ENCODE measurements around the gene P4HA2. TPM values are rescaled to one million over a fixed set of nuclear protein-coding genes. Genes with fewer than 3 reads are reported as not detected.
"Not testable (repeated sequence)": the region's sequence is repeated elsewhere in the genome, so short reads cannot be mapped to it uniquely, and the experiment has no call there.

The P4HA2 gene
- total RNA-seq, 1 experiment from 2014 or later, result 25.1 TPM

DNA sequence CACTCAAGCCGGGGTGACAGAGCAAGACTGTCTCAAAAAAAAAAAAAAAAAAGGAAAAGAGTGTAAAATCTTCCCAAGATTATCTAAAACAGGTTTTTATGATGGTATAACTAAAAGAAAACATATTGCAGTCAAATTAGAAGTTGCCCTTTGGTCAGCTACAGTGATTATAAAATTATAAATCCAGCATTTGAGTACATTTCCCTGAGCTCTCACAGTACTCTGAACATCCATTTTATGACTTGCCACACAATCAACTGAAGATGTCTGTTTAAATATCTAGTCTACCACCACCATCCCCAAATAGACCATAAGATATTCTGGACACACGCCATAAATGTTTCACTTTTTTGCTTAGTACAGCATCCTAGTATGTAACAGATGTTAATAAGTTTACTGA is 77.1 kb downstream of the P4HA2 start:
- DNase-seq (ENCODE audit: low read depth, low spot score) (no peak), ATAC-seq (no peak)
- Histone ChIP-seq H3K36me3 (ENCODE audit: control insufficient read depth, insufficient read depth, low read length) (no peaks in the 10 kb centered on the region), H3K27ac (ENCODE audit: low read length) (no peak overlapping the region), H3K9me3 (ENCODE audit: control insufficient read depth, insufficient read depth, low read depth, low read length) (no peaks in the 10 kb centered on the region), H3K27me3 (ENCODE audit: control insufficient read depth, insufficient read depth, low read length) (peaks cover 6% of the 10 kb centered on the region; the same call in 1 of the 2 replicates), H3K4me3 (ENCODE audit: low read depth in 2 of 2, low read length in 2 of 2) (no peak overlapping the region), H3K4me1 (ENCODE audit: control insufficient read depth, insufficient read depth, low read length) (no peaks in the 10 kb centered on the region)
- no peak for TF ChIP-seq POLR2AphosphoS5 (IDR thresholded peaks at IDR 0.05; ENCODE audit: low read depth, low read length)
- no peak for TF ChIP-seq TCF7L2 (IDR thresholded peaks at IDR 0.05; ENCODE audit: low read depth, low read length)
- TF ChIP-seq, protein P1, sequence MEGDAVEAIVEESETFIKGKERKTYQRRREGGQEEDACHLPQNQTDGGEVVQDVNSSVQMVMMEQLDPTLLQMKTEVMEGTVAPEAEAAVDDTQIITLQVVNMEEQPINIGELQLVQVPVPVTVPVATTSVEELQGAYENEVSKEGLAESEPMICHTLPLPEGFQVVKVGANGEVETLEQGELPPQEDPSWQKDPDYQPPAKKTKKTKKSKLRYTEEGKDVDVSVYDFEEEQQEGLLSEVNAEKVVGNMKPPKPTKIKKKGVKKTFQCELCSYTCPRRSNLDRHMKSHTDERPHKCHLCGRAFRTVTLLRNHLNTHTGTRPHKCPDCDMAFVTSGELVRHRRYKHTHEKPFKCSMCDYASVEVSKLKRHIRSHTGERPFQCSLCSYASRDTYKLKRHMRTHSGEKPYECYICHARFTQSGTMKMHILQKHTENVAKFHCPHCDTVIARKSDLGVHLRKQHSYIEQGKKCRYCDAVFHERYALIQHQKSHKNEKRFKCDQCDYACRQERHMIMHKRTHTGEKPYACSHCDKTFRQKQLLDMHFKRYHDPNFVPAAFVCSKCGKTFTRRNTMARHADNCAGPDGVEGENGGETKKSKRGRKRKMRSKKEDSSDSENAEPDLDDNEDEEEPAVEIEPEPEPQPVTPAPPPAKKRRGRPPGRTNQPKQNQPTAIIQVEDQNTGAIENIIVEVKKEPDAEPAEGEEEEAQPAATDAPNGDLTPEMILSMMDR (IDR thresholded peaks at IDR 0.05), result no peak
- TF ChIP-seq, protein P2, sequence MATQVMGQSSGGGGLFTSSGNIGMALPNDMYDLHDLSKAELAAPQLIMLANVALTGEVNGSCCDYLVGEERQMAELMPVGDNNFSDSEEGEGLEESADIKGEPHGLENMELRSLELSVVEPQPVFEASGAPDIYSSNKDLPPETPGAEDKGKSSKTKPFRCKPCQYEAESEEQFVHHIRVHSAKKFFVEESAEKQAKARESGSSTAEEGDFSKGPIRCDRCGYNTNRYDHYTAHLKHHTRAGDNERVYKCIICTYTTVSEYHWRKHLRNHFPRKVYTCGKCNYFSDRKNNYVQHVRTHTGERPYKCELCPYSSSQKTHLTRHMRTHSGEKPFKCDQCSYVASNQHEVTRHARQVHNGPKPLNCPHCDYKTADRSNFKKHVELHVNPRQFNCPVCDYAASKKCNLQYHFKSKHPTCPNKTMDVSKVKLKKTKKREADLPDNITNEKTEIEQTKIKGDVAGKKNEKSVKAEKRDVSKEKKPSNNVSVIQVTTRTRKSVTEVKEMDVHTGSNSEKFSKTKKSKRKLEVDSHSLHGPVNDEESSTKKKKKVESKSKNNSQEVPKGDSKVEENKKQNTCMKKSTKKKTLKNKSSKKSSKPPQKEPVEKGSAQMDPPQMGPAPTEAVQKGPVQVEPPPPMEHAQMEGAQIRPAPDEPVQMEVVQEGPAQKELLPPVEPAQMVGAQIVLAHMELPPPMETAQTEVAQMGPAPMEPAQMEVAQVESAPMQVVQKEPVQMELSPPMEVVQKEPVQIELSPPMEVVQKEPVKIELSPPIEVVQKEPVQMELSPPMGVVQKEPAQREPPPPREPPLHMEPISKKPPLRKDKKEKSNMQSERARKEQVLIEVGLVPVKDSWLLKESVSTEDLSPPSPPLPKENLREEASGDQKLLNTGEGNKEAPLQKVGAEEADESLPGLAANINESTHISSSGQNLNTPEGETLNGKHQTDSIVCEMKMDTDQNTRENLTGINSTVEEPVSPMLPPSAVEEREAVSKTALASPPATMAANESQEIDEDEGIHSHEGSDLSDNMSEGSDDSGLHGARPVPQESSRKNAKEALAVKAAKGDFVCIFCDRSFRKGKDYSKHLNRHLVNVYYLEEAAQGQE (IDR thresholded peaks at IDR 0.05; ENCODE audit: insufficient read depth in 1 of 2, low read depth in 2 of 2, low read length in 1 of 2), result no peak
- TF ChIP-seq SIN3A (IDR thresholded peaks at IDR 0.05; ENCODE audit: borderline replicate concordance, insufficient read depth, low read depth, low read length), result no peak
- BruUV-seq (replicated peaks), result no TSS peak
- ChIA-PET CTCF (interaction anchor here (0.6 kb wide), 1 partner anchor 16 kb away, joined by 3 read pairs; no protein-coding TSS in a partner anchor), POLR2A (no interaction called here)
- in situ Hi-C loops (cut with HindIII; ENCODE audit: low pct_unique_long_range_greater_than_20kb, low sequenced_read_pairs) (no loop called here), intact Hi-C loops (cut with micrococcal nuclease; ENCODE audit: unreplicated experiment) (no loop called here)

GRCh38 chr5:132147663-132148062 is 80.0 kb downstream of the P4HA2 start:
- Histone ChIP-seq H3K36me3 (ENCODE audit: control insufficient read depth, insufficient read depth, low read length) (no peaks in the 10 kb centered on the region), H3K27ac (ENCODE audit: low read length) (no peak overlapping the region), H3K9me3 (ENCODE audit: control insufficient read depth, insufficient read depth, low read depth, low read length) (peaks cover 17% of the 10 kb centered on the region), H3K4me1 (ENCODE audit: control insufficient read depth, insufficient read depth, low read length) (no peaks in the 10 kb centered on the region), H3K4me3 (ENCODE audit: low read depth in 2 of 2, low read length in 2 of 2) (no peak overlapping the region), H3K27me3 (ENCODE audit: control insufficient read depth, insufficient read depth, low read length) (peaks cover 6% of the 10 kb centered on the region; the same call in 1 of the 2 replicates)
- ATAC-seq (no peak), DNase-seq (ENCODE audit: low read depth, low spot score) (no peak)
- TF ChIP-seq TCF7L2 (IDR thresholded peaks at IDR 0.05; ENCODE audit: low read depth, low read length) (no peak), SIN3A (IDR thresholded peaks at IDR 0.05; ENCODE audit: borderline replicate concordance, insufficient read depth, low read depth, low read length) (no peak), POLR2AphosphoS5 (IDR thresholded peaks at IDR 0.05; ENCODE audit: low read depth, low read length) (no peak)
- TF ChIP-seq, protein P1 (IDR thresholded peaks at IDR 0.05), result no peak
- TF ChIP-seq, protein P2 (IDR thresholded peaks at IDR 0.05; ENCODE audit: insufficient read depth in 1 of 2, low read depth in 2 of 2, low read length in 1 of 2), result no peak
- in situ Hi-C loops (cut with HindIII; ENCODE audit: low pct_unique_long_range_greater_than_20kb, low sequenced_read_pairs) (no loop called here), intact Hi-C loops (cut with micrococcal nuclease; ENCODE audit: unreplicated experiment) (no loop called here)
- ChIA-PET POLR2A (no interaction called here), CTCF (no interaction called here)
- BruUV-seq (replicated peaks), result no TSS peak

DNA sequence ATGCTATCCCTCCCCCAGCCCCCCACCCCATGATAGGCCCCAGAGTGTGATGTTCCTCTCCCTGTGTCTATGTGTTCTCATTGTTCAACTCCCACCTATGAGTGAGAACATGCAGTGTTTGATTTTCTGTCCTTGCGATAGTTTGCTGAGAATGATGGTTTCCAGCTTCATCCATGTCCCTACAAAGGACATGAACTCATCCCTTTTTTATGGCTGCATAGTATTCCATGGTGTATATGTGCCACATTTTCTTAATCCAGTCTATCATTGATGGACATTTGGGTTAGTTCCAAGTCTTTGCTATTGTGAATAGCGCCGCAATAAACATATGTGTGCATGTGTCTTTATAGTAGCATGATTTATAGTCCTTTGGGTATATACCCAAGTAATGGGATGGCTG is 82.3 kb downstream of the P4HA2 start:
- in situ Hi-C loops (cut with HindIII; ENCODE audit: low pct_unique_long_range_greater_than_20kb, low sequenced_read_pairs); CTCF ChIA-PET; BruUV-seq (replicated peaks); H3K27ac ChIP-seq (ENCODE audit: low read length); DNase-seq (ENCODE audit: low read depth, low spot score); H3K27me3 ChIP-seq (ENCODE audit: control insufficient read depth, insufficient read depth, low read length); H3K4me3 ChIP-seq (ENCODE audit: low read depth in 2 of 2, low read length in 2 of 2); H3K4me1 ChIP-seq (ENCODE audit: control insufficient read depth, insufficient read depth, low read length); intact Hi-C loops (cut with micrococcal nuclease; ENCODE audit: unreplicated experiment); ATAC-seq; POLR2A ChIA-PET; H3K36me3 ChIP-seq (ENCODE audit: control insufficient read depth, insufficient read depth, low read length): not testable (repeated sequence)
- H3K9me3 ChIP-seq (ENCODE audit: control insufficient read depth, insufficient read depth, low read depth, low read length), result peaks cover 17% of the 10 kb centered on the region

Measured in Panc1 (cell line).